MM.1S (cell line): ENCODE results near the gene SARS2.

ENCODE experiments used
- EZH2 ChIP-seq: fragments of 300-600 bp; sonication (generic); optimal IDR thresholded peaks from 2 replicates; pipeline ENCODE3; 2017; ENCODE audit warnings: low read depth, mild to moderate bottlenecking, antibody characterized with exemption, low read length, mixed read lengths
- EZH2phosphoT487 ChIP-seq: fragments of 300-600 bp; sonication (generic); IDR thresholded peaks from 2 replicates; pipeline ENCODE4 v1.6.1; 2018; ENCODE audit warnings: antibody characterized with exemption, low read length
- TF ChIP-seq, protein P1 (sequence below): fragments of 300-600 bp; sonication (generic); IDR thresholded peaks from 2 replicates; pipeline ENCODE4 v1.5.1; 2016; ENCODE audit warnings: antibody characterized with exemption, low read length, mixed read lengths

DNA sequence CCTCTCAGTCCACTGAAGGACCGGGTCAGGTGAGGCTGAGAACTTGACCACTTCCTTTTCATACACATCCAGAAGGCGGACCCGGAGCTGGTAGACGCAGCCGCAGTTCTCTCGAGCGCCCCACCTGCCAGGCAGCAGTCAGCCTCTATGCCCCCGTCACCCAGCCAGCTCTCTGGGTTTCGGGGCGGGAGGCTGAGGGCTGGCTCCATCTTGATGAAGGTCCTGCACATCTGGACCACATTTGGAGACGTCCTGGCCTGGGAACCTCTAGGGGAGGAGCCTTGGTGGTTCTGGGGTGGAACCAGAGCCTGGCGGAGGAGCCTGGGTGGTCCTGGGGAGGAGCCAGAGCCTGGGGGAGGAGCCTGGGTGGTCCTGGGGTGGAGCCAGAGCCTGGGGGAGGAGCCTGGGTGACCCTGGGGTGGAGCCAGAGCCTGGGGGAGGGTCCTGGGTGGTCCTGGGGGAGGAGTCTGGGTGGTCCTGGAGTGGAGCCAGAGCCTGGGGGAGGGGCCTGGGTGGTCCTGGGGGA, 14.5 kb upstream of the SARS2 start:
- TF ChIP-seq, protein P1, sequence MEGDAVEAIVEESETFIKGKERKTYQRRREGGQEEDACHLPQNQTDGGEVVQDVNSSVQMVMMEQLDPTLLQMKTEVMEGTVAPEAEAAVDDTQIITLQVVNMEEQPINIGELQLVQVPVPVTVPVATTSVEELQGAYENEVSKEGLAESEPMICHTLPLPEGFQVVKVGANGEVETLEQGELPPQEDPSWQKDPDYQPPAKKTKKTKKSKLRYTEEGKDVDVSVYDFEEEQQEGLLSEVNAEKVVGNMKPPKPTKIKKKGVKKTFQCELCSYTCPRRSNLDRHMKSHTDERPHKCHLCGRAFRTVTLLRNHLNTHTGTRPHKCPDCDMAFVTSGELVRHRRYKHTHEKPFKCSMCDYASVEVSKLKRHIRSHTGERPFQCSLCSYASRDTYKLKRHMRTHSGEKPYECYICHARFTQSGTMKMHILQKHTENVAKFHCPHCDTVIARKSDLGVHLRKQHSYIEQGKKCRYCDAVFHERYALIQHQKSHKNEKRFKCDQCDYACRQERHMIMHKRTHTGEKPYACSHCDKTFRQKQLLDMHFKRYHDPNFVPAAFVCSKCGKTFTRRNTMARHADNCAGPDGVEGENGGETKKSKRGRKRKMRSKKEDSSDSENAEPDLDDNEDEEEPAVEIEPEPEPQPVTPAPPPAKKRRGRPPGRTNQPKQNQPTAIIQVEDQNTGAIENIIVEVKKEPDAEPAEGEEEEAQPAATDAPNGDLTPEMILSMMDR, result no peak
- TF ChIP-seq EZH2, result no peak
- TF ChIP-seq EZH2phosphoT487, result no peak
